HepG2 (cell line): ENCODE data around the gene MXD1. TPM values are rescaled to one million over a fixed set of nuclear protein-coding genes. Genes with fewer than 3 reads are reported as not detected.
A peak's percentile ranks its signal among the peaks of the same experiment; 100 is the strongest.

Source experiments
- ELF4 ChIP-seq: sonication (generic); formaldehyde crosslinking; IDR thresholded peaks from 2 replicates; pipeline ENCODE4 v1.5.0; 2020; ENCODE audit warnings: missing genetic modification reagents, mild to moderate bottlenecking, moderate library complexity, borderline replicate concordance
- HHEX ChIP-seq: IDR thresholded peaks from 2 replicates; pipeline ENCODE4 v1.6.1; 2016; ENCODE audit warnings: control low read depth
- MIXL1 ChIP-seq: IDR thresholded peaks from 2 replicates; pipeline ENCODE4 v1.6.1; 2016
- PHF21A ChIP-seq: sonication (generic); formaldehyde crosslinking; IDR thresholded peaks from 2 replicates; pipeline ENCODE4 v1.5.0; 2020; ENCODE audit warnings: mild to moderate bottlenecking, missing genetic modification reagents
- SYNCRIP ChIP-seq: fragments of 200-400 bp; formaldehyde crosslinking; IDR thresholded peaks from 2 replicates; pipeline ENCODE4 v1.6.1; 2018; ENCODE audit warnings: mild to moderate bottlenecking, low read depth, low read length; ENCODE audit not compliant: insufficient read depth
- ZFP36L1 ChIP-seq: sonication (generic); formaldehyde crosslinking; IDR thresholded peaks from 2 replicates; pipeline ENCODE4 v1.8.0; 2022; ENCODE audit warnings: mild to moderate bottlenecking, missing genetic modification reagents, moderate library complexity
- ZNF33B ChIP-seq: sonication (generic); formaldehyde crosslinking; IDR thresholded peaks from 2 replicates; pipeline ENCODE4 v1.5.1; 2020; ENCODE audit warnings: mild to moderate bottlenecking, missing genetic modification reagents
- ZNF431 ChIP-seq: sonication (generic); formaldehyde crosslinking; IDR thresholded peaks from 2 replicates; pipeline ENCODE4 v1.9.0; 2022; ENCODE audit warnings: missing genetic modification reagents, low read depth, mild to moderate bottlenecking, borderline replicate concordance
- ZNF7 ChIP-seq: IDR thresholded peaks from 2 replicates; pipeline ENCODE4 v1.6.1; 2016; ENCODE audit warnings: missing biosample characterization, missing genetic modification reagents
- ZNF747 ChIP-seq: sonication (generic); formaldehyde crosslinking; IDR thresholded peaks from 2 replicates; pipeline ENCODE4 v1.8.1; 2023; ENCODE audit warnings: missing genetic modification reagents, mild to moderate bottlenecking, borderline replicate concordance
- ZSCAN29 ChIP-seq: sonication (generic); formaldehyde crosslinking; conservative IDR thresholded peaks from 2 replicates; pipeline ENCODE4 v1.4.0; 2020; ENCODE audit warnings: mild to moderate bottlenecking, missing genetic modification reagents
- polyA plus RNA-seq, 8 experiments: library from polyadenylated mRNA; depleted of rRNA in 3 of 8; stranded (reverse) in 7 of 8; unstranded in 1 of 8; fragments of >200 nt; fragmentation: Illumina TruSeq in 4 of 8; extraction: Trizol in 4 of 8; gene quantifications; 2 replicates each; pipeline versions ENCODE4 v1.2.1 to v1.2.3, GENCODE V29; 2011 to 2016; ENCODE audit warnings: low read depth in 4 of 8, missing spikeins in 1 of 8, mixed read lengths in 1 of 8; ENCODE audit not compliant: insufficient read depth in 1 of 8
- total RNA-seq, 5 experiments: library from RNA; depleted of rRNA; stranded (reverse); fragments of >200 nt; fragmentation: Illumina TruSeq; extraction: Trizol; gene quantifications; 2 replicates each; pipeline ENCODE4 v1.2.3, GENCODE V29; 2016; ENCODE audit warnings: low read depth in 1 of 5
- TF ChIP-seq, protein P1 (sequence below): sonication (generic); formaldehyde crosslinking; IDR thresholded peaks from 2 replicates; pipeline ENCODE4 v1.8.0; 2022; ENCODE audit warnings: missing genetic modification reagents, mild to moderate bottlenecking, inconsistent platforms, borderline replicate concordance
- TF ChIP-seq, protein P2 (sequence below): sonication (generic); formaldehyde crosslinking; IDR thresholded peaks from 2 replicates; pipeline ENCODE4 v1.8.0; 2022; ENCODE audit warnings: mild to moderate bottlenecking, missing genetic modification reagents, moderate library complexity
- TF ChIP-seq, protein P3 (sequence below): sonication (generic); formaldehyde crosslinking; IDR thresholded peaks from 2 replicates; pipeline ENCODE4 v1.5.0; 2020; ENCODE audit warnings: missing genetic modification reagents
- TF ChIP-seq, protein P4 (sequence below): sonication (generic); formaldehyde crosslinking; IDR thresholded peaks from 2 replicates; pipeline ENCODE4 v1.5.1; 2020; ENCODE audit warnings: mild to moderate bottlenecking, missing genetic modification reagents, moderate library complexity
- TF ChIP-seq, protein P5 (sequence below): sonication (generic); formaldehyde crosslinking; IDR thresholded peaks from 2 replicates; pipeline ENCODE4 v1.4.0; 2020; ENCODE audit warnings: mild to moderate bottlenecking, missing genetic modification reagents
- TF ChIP-seq, protein P6 (sequence below): IDR thresholded peaks from 2 replicates; pipeline ENCODE4 v1.6.1; 2016; ENCODE audit warnings: low read depth, borderline replicate concordance
- TF ChIP-seq, protein P7 (sequence below): sonication (generic); formaldehyde crosslinking; IDR thresholded peaks from 2 replicates; pipeline ENCODE4; 2020; ENCODE audit warnings: missing genetic modification reagents, mild to moderate bottlenecking, borderline replicate concordance

MXD1 gene
- total and polyA plus RNA-seq, 2 of the 13 experiments (the other 11 are each of a cell fraction or from before 2014, with no cell fraction given) = 6.4 to 14.9 TPM

DNA sequence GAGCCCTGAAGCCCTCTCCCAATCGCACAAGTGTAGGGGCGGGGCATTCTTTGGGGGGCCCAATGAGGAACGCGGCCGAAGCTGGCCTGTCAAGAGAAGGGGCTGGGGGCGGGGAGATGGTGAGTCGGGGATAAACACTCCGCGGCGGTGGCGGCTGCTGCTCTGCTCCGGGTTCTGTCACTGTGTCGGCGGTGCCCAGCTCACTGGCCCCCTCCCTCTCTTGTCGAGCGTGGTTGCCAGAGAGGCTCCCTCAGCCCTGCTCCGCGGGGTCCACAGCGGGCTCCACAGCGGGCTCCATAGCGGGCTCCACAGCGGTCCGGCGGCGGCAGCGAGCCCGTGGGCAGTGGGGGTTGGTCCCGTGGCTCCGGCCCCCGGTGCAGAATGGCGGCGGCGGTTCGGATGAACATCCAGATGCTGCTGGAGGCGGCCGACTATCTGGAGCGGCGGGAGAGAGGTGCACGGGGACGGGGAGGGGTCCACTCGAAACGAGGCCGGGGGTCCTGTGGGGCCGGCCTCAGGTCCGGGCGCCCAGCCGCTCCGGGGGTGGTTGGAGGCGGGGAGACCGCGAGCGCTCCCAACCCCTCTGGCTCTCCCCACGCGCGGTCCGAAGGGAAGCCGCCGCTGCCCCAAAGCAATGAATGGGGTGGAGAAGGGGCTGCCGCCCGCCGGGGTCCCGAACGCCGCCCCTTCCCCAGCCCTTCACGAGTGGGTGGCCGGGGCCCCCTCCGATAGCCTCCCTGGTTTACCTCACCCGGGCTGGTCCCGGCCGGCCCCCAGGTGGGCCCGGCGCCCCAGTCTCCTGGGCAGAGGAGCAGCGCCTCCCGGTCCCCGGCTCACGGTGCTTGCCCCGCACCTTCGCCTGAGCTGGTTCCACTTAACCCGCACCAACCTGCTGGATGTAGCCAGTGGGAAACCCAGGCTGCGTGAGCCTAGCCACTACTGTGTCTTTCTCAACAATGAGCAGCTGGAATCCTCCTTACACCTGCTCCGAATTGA is at the start of gene MXD1 (continued):
- TF ChIP-seq ZFP36L1 (CRISPR knock-in tag) = no peak
- TF ChIP-seq ZNF7 (CRISPR knock-in tag) = no peak
- TF ChIP-seq, protein P1, sequence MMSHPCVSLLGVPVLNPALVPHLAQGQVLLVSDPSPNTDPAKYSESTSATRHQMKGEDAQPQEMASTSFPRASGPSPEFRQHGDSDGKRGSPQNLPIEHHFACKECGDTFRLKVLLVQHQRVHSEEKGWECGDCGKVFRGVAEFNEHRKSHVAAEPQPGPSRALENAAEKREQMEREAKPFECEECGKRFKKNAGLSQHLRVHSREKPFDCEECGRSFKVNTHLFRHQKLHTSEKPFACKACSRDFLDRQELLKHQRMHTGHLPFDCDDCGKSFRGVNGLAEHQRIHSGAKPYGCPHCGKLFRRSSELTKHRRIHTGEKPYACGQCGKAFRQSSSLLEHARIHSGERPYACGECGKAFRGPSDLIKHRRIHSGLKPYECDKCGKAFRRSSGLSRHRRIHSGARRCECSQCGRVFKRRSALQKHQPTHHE = 0 out of 2 replicates have a peak, but pooled peaks have one; percentile 63
- no peak for TF ChIP-seq ZSCAN29 (CRISPR knock-in tag)
- no peak for TF ChIP-seq HHEX
- TF ChIP-seq, protein P2, sequence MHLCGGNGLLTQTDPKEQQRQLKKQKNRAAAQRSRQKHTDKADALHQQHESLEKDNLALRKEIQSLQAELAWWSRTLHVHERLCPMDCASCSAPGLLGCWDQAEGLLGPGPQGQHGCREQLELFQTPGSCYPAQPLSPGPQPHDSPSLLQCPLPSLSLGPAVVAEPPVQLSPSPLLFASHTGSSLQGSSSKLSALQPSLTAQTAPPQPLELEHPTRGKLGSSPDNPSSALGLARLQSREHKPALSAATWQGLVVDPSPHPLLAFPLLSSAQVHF = no peak
- TF ChIP-seq SYNCRIP = 0 out of 2 replicates have a peak, but pooled peaks have one; percentile 27
- TF ChIP-seq, protein P3, sequence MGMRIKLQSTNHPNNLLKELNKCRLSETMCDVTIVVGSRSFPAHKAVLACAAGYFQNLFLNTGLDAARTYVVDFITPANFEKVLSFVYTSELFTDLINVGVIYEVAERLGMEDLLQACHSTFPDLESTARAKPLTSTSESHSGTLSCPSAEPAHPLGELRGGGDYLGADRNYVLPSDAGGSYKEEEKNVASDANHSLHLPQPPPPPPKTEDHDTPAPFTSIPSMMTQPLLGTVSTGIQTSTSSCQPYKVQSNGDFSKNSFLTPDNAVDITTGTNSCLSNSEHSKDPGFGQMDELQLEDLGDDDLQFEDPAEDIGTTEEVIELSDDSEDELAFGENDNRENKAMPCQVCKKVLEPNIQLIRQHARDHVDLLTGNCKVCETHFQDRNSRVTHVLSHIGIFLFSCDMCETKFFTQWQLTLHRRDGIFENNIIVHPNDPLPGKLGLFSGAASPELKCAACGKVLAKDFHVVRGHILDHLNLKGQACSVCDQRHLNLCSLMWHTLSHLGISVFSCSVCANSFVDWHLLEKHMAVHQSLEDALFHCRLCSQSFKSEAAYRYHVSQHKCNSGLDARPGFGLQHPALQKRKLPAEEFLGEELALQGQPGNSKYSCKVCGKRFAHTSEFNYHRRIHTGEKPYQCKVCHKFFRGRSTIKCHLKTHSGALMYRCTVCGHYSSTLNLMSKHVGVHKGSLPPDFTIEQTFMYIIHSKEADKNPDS (CRISPR knock-in tag) = no peak
- TF ChIP-seq ZNF33B = no peak
- TF ChIP-seq, protein P4, sequence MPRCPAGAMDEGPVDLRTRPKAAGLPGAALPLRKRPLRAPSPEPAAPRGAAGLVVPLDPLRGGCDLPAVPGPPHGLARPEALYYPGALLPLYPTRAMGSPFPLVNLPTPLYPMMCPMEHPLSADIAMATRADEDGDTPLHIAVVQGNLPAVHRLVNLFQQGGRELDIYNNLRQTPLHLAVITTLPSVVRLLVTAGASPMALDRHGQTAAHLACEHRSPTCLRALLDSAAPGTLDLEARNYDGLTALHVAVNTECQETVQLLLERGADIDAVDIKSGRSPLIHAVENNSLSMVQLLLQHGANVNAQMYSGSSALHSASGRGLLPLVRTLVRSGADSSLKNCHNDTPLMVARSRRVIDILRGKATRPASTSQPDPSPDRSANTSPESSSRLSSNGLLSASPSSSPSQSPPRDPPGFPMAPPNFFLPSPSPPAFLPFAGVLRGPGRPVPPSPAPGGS (CRISPR knock-in tag) = no peak
- TF ChIP-seq, protein P5, sequence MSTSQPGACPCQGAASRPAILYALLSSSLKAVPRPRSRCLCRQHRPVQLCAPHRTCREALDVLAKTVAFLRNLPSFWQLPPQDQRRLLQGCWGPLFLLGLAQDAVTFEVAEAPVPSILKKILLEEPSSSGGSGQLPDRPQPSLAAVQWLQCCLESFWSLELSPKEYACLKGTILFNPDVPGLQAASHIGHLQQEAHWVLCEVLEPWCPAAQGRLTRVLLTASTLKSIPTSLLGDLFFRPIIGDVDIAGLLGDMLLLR (CRISPR knock-in tag) = peak; percentile 80; the same call in 1 of the 2 replicates
- TF ChIP-seq, protein P6, sequence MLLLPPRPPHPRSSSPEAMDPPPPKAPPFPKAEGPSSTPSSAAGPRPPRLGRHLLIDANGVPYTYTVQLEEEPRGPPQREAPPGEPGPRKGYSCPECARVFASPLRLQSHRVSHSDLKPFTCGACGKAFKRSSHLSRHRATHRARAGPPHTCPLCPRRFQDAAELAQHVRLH (CRISPR knock-in tag) = no peak
- TF ChIP-seq ELF4 (CRISPR knock-in tag) = no peak
- no peak for TF ChIP-seq PHF21A (CRISPR knock-in tag)
- no peak for TF ChIP-seq MIXL1 (CRISPR knock-in tag)
- no peak for TF ChIP-seq ZNF431
- TF ChIP-seq, protein P7, sequence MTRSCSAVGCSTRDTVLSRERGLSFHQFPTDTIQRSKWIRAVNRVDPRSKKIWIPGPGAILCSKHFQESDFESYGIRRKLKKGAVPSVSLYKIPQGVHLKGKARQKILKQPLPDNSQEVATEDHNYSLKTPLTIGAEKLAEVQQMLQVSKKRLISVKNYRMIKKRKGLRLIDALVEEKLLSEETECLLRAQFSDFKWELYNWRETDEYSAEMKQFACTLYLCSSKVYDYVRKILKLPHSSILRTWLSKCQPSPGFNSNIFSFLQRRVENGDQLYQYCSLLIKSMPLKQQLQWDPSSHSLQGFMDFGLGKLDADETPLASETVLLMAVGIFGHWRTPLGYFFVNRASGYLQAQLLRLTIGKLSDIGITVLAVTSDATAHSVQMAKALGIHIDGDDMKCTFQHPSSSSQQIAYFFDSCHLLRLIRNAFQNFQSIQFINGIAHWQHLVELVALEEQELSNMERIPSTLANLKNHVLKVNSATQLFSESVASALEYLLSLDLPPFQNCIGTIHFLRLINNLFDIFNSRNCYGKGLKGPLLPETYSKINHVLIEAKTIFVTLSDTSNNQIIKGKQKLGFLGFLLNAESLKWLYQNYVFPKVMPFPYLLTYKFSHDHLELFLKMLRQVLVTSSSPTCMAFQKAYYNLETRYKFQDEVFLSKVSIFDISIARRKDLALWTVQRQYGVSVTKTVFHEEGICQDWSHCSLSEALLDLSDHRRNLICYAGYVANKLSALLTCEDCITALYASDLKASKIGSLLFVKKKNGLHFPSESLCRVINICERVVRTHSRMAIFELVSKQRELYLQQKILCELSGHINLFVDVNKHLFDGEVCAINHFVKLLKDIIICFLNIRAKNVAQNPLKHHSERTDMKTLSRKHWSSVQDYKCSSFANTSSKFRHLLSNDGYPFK (CRISPR knock-in tag) = no peak
- TF ChIP-seq ZNF747 (CRISPR knock-in tag) = no peak
